GM19452 (cell line): ENCODE measurements around the gene ERVFRD-1.

Experiments used
- ATAC-seq: cut with Tn5 transposase; IDR thresholded peaks from one replicate; pipeline ENCODE4 v1.9.1; 2021; ENCODE audit not compliant: unreplicated experiment

Gene ERVFRD-1

GRCh38 chr6:11055127-11055627 is 56.3 kb downstream of the ERVFRD-1 start:
- no peak for ATAC-seq

- no peak for ATAC-seq
Measured at GRCh38 chr6:11054722-11055121, 56.8 kb downstream of the ERVFRD-1 start.

GRCh38 chr6:11053307-11053706 is 58.2 kb downstream of the ERVFRD-1 start:
- no peak for ATAC-seq
